Measurements from ENCODE around the gene CDH23. TPM values are rescaled to one million over a fixed set of nuclear protein-coding genes. Genes with fewer than 3 reads are reported as not detected.

Gene CDH23
- total and polyA plus RNA-seq, 2 donors from 2014 or later, result 1.1 to 6.4 TPM

- no peak overlapping the region for H3K4me3 ChIP-seq (ENCODE audit: low read length in 3 of 3)
- H3K27ac ChIP-seq (ENCODE audit: low read depth in 2 of 2, low read length in 2 of 2), result no peak overlapping the region
- DNase-seq, result no peak
- H3K4me1 ChIP-seq (ENCODE audit: control insufficient read depth in 2 of 3, insufficient read depth in 2 of 3, low read depth in 1 of 3, low read length in 3 of 3), result peaks cover 0 to 4% (median 0%) of the 10 kb centered on the region in 3 donors
- no peak overlapping the region for H3K9ac ChIP-seq (ENCODE audit: low read length in 3 of 3)
- intact Hi-C loops (cut with DNase I), result no loop called here
- H3K36me3 ChIP-seq (ENCODE audit: control insufficient read depth in 2 of 3, insufficient read depth in 3 of 3, low read length in 3 of 3), result no peaks in the 10 kb centered on the region
- TF ChIP-seq CTCF (IDR thresholded peaks at IDR 0.05; ENCODE audit: borderline replicate concordance, extremely low read depth, insufficient read depth), result no peak
- no peaks in the 10 kb centered on the region for H3K9me3 ChIP-seq (ENCODE audit: control insufficient read depth in 2 of 3, insufficient read depth in 1 of 3, low read length in 3 of 3)
- no peak for FAIRE-seq
- H3K27me3 ChIP-seq (ENCODE audit: control insufficient read depth, insufficient read depth, low read length), result no peaks in the 10 kb centered on the region
These were observed 17.5 kb upstream of the CDH23 start for GRCh38 chr10:71379118-71379766.

GRCh38 chr10:71380841-71381240 lies 15.9 kb upstream of the CDH23 start:
- Histone ChIP-seq H3K27me3 (ENCODE audit: control insufficient read depth, insufficient read depth, low read length) (no peaks in the 10 kb centered on the region), H3K9me3 (ENCODE audit: control insufficient read depth in 2 of 3, insufficient read depth in 1 of 3, low read length in 3 of 3) (no peaks in the 10 kb centered on the region), H3K9ac (ENCODE audit: low read length in 3 of 3) (no peak overlapping the region), H3K4me3 (ENCODE audit: low read length in 3 of 3) (no peak overlapping the region), H3K36me3 (ENCODE audit: control insufficient read depth in 2 of 3, insufficient read depth in 3 of 3, low read length in 3 of 3) (no peaks in the 10 kb centered on the region), H3K27ac (ENCODE audit: low read depth in 2 of 2, low read length in 2 of 2) (no peak overlapping the region), H3K4me1 (ENCODE audit: control insufficient read depth in 2 of 3, insufficient read depth in 2 of 3, low read depth in 1 of 3, low read length in 3 of 3) (peaks cover 0 to 4% (median 0%) of the 10 kb centered on the region in 3 donors)
- DNase-seq, result no peak
- intact Hi-C loops (cut with DNase I), result no loop called here
- TF ChIP-seq CTCF (IDR thresholded peaks at IDR 0.05; ENCODE audit: borderline replicate concordance, extremely low read depth, insufficient read depth), result no peak
- FAIRE-seq, result no peak

GRCh38 chr10:71381611-71382010 lies 15.1 kb upstream of the CDH23 start:
- no peak for FAIRE-seq
- Histone ChIP-seq H3K9ac (ENCODE audit: low read length in 3 of 3) (no peak overlapping the region), H3K4me1 (ENCODE audit: control insufficient read depth in 2 of 3, insufficient read depth in 2 of 3, low read depth in 1 of 3, low read length in 3 of 3) (peaks cover 0 to 4% (median 0%) of the 10 kb centered on the region in 3 donors), H3K27ac (ENCODE audit: low read depth in 2 of 2, low read length in 2 of 2) (no peak overlapping the region), H3K27me3 (ENCODE audit: control insufficient read depth, insufficient read depth, low read length) (no peaks in the 10 kb centered on the region), H3K4me3 (ENCODE audit: low read length in 3 of 3) (no peak overlapping the region), H3K36me3 (ENCODE audit: control insufficient read depth in 2 of 3, insufficient read depth in 3 of 3, low read length in 3 of 3) (no peaks in the 10 kb centered on the region), H3K9me3 (ENCODE audit: control insufficient read depth in 2 of 3, insufficient read depth in 1 of 3, low read length in 3 of 3) (no peaks in the 10 kb centered on the region)
- intact Hi-C loops (cut with DNase I), result no loop called here
- no peak for TF ChIP-seq CTCF (IDR thresholded peaks at IDR 0.05; ENCODE audit: borderline replicate concordance, extremely low read depth, insufficient read depth)
- DNase-seq, result no peak

- TF ChIP-seq CTCF (IDR thresholded peaks at IDR 0.05; ENCODE audit: borderline replicate concordance, extremely low read depth, insufficient read depth), result no peak
These were observed 14.7 kb upstream of the CDH23 start for GRCh38 chr10:71382028-71382427.

More at GRCh38 chr10:71382028-71382427, 14.7 kb upstream of the CDH23 start:
- Histone ChIP-seq H3K9me3 (ENCODE audit: control insufficient read depth in 2 of 3, insufficient read depth in 1 of 3, low read length in 3 of 3) (no peaks in the 10 kb centered on the region), H3K36me3 (ENCODE audit: control insufficient read depth in 2 of 3, insufficient read depth in 3 of 3, low read length in 3 of 3) (no peaks in the 10 kb centered on the region), H3K9ac (ENCODE audit: low read length in 3 of 3) (no peak overlapping the region), H3K27me3 (ENCODE audit: control insufficient read depth, insufficient read depth, low read length) (no peaks in the 10 kb centered on the region), H3K27ac (ENCODE audit: low read depth in 2 of 2, low read length in 2 of 2) (no peak overlapping the region), H3K4me3 (ENCODE audit: low read length in 3 of 3) (no peak overlapping the region), H3K4me1 (ENCODE audit: control insufficient read depth in 2 of 3, insufficient read depth in 2 of 3, low read depth in 1 of 3, low read length in 3 of 3) (peaks cover 0 to 4% (median 0%) of the 10 kb centered on the region in 3 donors)
- DNase-seq, result no peak
- FAIRE-seq, result no peak
- intact Hi-C loops (cut with DNase I), result no loop called here

Measured in kidney (tissue), 14 donors.